Measurements from ENCODE around the gene HOXB9.

The HOXB9 gene

DNA sequence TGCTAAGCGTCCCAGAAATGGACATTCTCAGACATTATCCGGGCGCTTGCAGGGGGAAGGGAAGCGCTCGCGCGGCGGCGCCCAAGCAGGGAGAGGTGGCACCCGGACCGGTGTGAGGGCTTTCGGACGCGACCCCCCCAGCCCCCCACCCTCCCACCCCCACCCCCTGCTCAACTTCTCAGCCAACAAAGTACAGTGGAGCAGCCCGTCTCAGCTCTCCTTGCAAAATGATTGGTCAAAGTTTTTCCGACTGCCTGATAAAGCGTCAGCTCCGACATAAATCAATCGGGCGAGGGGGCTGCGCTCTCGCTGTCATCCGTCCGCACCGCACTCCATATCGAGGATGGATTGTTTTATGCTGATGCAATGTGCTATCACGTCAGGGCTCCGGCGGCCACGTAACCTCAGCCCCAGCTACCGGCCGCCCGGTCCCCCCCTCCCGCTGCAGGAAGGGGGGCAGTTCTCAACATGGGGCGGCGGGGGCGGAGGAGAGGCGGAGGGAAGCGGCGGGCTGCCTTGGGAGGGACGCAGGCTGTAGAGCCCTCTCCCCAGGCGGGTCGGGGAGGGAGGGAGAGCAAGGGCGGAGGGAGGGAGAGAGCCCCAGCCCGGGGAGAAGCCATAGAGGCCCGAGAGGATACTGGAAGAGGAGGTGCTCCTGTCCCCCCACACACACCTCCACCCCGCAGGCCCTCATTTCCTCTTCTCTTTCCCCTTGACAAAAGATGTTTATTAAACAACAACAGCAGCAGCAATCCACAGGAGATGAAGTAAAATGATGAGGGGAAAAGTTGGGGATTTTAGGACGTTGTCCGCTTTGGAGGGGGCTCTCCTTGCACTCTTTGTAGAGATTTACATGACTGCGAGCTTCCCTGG lies at the start of gene HOXB9:
Gene HOXB9, minus strand, starts transcription at position 114 of the 873 bp plus-strand sequence. Its CDS starts 89 bp downstream, at position 25.
- ATAC-seq = peak; percentile 58 to 61

DNA sequence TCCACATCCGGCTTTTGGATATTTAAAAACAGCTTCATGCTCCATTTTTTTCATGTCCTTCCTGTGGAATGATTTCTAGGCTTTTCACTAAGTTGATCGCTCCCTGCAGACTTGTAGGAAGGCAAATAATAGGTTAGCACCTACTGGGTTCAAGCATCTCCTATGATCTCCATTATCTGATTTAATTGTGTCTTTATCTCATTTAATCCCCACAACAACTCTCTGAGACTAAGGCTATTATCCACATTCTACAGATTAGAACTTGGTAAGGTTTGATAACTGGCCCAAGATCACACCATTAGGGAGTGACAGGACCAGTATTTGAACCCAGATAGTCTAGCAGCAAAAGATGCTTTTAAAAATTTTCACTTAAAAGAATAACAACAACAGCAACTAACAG lies 46.2 kb upstream of the HOXB9 start:
- no peak for ATAC-seq

DNA sequence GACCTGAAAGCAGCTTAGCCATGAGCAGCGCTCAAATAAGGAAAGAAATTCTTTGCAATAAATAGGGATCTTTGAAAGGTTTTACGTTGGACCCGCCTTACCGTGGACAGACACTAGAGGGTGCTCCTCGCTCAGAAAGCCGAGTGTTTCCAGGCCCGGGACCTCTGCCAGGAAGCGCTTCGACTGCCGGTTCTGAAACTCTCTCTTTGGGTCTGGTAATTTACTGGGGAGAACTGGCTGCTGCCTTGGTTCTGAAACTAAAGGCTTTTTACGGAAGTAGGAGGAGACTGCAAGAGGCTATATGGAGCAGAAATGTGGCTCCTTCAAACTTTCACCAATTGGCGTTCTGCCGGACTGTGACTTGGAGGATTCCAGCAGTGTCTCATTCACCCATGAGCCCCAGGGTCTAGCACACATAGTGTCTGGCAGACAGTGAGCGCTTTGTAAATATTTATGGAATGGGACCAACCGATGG lies 45.6 kb upstream of the HOXB9 start:
- ATAC-seq = peak in 1 of 2 donors; percentile 66

DNA sequence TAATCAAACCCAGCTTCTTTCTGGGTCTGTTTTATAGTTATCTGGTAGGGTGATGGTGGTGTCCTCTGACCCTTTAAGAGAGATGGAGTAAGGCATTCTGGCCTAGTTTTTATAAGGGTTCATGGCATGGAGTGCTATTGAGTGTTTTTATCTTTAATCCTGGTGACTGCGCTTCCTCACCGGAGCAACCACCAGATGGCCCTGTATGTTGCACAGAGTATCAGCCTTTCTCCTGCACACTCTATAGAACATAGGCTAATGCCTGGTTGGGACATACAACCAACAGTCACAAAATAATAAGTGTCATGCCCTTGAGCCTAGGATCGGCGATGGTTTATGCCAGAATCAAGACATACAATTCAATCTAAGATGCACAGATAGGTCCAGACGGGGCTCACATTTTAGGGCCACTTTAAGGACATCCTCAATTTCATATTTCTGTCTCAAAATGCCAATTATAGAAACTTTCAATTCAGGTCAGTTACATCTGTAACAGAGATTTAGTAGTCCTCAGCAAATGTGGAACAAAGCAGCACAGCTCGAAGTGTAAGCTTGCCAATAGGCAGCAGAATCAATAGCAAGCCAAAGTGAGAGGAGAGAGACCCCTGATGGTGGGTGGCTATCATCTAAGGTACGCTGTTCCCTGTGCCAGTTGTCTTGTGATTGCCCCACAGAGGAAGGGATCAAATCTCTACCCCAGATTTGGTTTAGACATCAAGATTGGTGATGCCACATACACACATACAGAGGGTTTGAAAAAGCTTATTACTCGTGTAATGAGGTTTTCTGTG lies 37.2 kb upstream of the HOXB9 start:
- ATAC-seq = no peak

DNA sequence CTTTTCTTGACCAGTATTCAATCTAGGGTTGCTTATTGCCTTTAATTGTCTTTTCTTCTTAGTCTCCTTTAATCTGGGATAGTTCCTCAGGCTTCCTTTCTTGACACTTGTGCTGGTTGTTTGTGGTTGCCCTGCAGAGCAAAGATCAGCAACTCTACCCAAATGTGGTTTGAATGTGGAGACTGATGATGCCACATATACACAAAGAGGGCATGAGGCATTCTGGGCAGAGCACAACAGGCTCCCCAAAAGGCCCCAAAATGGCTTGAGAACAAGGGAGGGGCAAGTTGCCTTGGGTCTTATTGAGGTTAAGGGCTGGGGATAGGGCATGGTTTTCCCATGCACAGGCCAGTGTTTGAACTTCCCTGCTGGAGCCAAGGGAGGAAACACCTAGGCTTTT lies 29.8 kb upstream of the HOXB9 start:
- ATAC-seq = no peak

DNA sequence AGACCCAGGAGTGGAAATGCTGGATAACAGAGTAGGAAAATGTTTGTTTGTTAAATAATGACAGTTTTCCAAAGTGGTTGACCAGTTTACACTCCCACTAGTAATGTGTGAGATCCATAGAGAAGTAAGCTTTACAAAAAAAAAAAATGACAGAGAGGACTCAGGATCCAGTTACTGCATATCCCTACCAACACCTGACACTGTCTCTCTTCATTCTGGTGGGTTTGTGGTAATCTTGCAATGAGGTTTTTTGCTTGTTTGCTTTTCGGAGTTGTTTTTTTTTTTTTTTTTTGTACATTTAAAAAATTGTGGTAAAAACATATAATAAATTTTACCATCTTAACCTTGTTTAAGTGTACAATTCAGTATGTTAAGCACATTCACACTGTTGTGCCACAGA lies 23.6 kb upstream of the HOXB9 start:
- no peak for ATAC-seq

DNA sequence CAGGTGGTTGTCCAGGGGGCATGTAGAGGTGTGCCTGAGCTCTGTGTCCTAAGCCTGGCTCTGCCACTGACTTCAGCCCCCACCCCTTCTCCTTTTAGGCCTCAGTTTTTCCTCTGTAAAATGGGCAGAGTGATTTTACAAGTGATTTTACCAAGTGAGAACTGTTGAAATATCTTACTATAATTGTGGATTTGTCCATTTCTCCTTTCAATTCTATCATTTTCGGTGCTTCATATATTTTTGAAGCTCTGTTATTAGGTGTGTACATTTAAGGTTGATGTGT lies 21.7 kb upstream of the HOXB9 start:
- ATAC-seq = no peak

DNA sequence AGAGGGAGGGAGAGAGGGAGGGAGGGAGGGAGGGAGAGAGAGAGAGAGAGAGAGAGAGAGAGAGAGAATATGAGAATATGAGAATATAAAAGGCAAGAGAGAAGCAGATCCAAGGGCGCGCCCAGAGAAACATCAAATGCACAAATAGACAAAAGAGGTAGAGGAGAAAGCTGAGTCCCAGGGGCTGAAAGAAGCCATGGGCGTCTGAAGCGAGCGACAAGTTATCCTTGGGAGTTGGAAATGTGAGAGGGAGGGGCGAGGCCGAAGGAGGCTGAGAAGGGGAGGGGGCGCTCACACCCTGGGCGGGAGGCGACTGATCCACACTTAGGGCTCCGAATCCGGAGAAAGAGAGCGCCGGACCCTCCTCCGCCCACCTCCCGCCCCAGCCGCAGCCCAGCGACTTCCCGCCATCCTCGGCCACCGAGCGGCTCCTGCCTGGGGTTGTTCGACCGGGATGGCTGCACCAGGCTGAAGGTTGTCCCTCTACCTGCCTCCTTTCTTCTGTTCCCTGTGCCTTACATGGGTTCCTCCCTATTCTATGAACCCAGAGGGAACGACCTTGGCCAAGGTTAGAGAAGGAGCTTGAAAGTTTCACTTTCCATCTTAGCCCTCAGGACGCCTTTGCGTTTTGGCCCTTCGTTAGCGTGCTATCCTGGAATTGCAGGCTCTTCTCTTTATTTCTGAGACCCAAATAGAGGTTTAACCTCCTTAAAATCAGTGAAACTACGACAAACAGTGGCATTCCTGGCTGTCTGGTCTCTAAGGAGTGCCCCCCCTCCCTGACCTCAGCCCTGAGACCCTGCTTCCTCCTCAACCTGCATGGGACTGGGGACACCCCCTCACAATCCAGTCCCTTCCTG lies 21.2 kb upstream of the HOXB9 start:
- ATAC-seq = peak in 1 of 2 donors; percentile 19

DNA sequence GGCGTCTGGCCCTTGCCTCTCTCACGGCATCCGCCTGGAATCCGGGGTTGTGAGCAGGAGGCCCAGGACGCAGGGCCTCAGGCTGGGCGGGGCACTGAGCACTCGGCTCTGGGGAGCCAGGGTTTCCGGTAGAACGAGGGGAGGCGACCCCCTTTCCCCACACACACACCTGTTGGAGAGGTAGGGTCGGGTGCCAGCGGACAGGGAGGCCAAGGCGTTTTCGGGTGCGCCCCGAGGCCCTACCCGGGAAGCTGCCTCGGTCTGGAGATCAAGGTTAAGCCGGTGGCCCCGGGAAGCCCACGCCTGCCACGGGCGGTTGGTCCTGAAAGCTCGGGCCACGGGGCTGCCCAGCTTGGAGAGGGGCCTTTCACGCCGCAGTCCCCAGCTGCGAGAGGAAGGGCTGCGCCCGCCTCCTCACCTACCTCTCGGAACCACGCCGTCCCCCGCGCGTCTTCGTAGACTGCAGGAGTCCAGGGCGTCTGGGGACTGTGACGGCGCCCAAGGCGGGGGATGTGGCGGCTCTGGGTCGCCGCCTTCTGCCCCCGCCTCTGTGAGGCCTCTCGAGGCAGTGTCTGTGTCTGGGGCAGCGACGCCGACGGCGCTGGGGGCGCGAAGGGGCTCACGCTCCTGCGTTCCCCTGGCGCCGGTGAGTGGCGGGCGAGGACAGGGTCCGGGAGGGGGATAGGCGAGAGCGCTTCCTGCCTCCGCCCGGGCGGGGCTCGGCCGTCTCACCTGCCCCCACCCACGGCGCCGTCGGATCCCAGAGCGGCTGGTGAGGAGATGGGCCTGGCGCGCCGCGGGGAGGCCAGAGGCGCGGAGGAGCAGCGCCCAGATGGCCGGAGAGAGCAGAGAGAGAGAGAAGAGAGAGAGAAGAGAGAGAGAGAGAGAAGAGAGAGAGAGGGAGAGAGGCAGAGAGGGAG lies 20.3 kb upstream of the HOXB9 start:
- peak; percentile 49 to 67 for ATAC-seq

DNA sequence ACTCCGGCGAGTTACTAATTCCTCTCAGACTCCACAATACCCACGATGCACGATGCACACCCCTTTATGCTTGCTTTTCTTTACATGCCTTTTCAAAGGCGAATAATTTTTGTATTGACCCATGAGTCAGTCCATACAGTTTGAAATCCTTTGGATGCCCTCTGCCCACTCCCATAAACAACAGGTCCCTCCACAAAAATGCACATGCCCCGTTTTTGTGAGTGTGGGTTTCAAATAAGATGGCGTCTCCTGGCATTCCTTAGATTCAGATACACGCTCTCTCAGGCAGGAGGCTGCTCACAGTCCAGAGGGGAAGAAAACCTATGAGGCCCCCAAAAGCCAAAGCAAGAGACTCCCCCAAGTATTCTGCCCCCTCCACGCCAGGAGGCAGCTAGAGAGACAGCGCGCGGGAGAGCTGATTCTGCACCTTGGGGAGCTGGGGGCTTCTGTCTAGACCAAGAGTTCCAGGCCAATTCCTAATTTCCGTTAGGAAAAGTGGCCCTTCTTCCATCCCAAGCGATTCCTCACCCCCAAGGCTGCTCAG lies 19.6 kb upstream of the HOXB9 start:
- no peak for ATAC-seq

DNA sequence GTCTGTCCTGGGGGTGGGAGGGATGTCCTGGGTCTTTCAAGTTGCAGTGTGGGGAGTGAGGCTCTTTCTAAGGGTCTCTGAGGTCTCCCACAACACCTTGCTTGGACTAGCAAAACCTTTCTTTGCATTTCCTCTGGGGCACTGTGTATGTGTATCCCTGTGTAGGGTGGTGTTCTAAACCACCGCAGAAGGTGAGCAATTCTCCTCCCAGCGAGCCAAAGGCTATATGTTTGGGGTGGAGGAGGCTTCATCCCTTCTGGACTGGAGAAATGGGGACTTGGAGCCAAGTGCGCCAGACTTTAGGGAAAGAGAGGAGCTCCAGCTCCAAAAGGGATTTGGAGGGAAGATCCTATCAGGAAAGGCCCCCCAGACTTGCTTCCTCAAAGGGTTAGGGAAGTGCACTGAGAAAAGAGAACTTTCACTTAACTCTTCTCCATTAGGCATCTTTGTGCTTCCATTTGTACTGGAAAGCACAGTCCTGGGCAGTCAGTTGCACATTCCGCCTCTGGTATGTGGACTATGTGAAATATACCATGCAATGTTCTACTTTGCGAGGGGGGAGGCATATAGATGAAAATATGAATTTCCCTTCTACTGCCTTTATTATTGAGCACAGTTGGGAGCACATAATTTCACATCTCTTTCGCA lies 18.9 kb upstream of the HOXB9 start:
- ATAC-seq = no peak

DNA sequence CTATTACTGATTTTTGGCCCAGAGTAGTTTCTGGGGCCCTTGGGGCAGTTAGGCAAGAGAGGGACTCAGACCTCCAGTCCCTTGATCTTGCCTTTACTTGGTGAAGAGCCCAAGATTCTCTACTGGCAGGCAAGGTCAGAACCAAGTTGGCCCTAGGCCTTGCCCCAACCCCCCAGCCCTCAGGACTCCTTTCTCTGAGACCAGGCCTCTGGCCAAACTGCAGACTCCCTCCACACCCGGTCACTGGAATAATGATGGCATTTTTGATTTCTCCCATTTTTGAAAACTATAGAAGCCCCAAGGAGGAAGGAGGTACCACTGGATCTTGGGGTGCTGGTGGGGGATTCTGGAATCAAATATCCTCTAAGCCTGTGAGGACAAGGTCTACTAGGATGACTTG lies 18.0 kb upstream of the HOXB9 start:
- no peak for ATAC-seq

DNA sequence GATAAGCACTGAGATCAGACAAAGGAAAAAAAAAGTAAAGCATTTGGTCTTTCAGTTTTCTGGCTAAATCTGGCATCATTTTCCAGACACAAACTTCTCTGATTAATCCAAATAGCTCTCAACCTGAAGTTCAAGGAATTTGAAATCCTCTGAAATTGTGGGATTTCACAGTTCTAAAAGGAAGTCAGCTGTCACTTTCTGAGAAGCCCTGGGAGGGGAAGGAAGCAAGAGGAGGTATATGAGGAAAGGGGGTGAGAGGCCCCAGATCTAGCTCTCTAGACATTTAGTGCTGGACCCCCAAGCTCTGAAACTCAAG lies 17.5 kb upstream of the HOXB9 start:
- no peak for ATAC-seq

DNA sequence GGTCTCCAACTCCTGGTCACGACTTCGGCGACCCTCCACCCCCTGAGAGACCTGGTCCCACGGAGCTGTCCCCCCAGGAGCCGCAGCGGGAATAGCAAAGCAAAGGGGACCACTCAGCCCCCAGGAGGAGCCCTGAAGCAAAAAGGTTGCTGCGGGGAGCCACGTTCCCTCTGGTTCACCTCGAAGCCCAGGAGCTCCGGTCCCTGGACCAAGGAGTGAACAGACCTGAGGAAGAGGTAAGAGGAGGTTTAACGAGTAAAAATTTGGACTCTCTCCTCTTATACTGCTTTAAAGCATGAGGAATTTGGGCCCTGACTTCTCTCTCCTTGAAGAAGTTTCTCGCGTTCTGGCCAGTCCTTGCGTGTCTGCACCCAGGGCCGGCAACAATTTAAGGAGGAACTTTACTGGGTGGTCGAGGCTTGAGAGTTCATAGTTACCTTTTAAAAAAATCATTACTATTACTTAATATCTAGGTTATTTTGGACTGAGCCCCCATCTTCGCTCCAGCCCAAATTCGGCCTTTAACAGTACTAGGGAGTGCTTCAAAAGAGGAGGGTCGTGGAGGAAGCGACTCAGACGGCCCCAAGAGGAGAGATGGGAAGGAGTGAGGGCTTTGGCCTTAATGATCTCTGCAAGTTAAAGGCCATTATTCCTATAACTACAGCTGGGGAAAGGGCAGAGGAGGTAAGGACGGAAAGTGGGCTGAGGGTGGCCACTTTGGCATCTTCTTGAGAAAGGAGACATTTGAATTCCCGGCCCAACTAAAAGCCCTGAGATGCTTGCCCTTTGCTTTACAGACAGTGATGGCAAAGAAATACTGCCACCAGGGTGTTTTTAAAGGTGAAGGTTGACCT lies 16.9 kb upstream of the HOXB9 start:
- no peak for ATAC-seq

DNA sequence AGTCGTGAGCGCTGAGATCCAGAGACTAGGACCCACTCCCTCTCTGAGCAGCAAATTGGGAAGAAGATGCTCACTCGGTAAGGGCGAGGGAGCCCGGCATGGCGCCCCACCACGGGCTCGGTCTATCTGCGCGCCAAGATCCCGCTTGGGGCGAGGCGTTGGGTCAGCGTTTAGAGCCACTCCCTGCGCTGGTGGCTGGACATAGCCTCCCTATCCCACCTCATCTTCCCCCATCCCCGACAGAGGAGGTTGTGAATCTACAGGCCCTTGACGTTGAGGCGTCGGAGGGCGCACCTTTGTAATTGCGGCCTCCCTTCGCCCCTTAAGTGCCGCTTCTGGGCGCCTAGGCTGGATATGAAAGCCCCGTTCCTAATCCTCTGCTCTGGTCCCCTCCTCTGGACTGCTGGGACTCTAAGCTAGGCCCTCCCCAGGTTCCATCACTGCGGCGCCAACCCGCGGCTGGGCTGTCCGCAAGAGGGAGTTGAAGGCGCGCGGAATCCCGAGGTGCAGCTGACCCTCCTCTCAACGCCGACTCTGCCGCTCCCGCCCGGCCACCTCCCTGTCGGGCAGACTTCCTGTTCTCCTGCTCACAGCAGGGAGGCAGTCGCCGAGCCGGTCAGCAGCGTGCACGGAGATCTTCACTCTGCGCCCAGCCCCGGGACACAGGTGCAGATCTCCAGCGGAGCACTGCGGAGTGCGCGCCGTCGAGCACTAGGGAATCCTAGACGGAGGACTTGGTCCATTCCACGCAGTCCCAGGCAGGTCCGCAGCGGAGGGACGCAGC lies 16.1 kb upstream of the HOXB9 start:
- no peak for ATAC-seq

DNA sequence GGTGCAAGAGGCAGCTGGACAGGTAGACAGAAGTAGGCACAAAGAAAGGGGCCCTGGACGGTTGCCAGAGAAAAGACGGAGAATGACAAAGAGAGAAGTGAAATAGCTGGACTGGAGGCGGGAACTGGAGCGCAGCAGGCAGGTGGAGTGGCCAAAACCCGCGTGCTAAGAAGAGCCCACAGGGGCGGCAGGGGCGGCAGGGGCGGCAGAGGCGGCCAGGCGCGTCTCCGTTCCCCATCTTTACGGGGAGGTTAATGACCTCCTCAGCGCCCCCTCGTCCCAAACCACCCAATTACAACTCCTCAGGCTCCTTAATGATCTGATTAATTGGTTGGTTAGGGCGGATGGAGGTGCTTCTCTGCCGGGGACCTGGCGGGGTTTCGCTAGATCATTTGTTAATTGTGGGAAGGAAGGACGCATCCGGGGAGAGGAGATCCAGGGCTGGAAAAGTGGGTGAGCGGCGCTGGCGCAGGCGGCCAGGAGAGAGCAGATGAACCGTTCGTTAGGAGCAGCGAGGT lies 15.4 kb upstream of the HOXB9 start:
- ATAC-seq = no peak

DNA sequence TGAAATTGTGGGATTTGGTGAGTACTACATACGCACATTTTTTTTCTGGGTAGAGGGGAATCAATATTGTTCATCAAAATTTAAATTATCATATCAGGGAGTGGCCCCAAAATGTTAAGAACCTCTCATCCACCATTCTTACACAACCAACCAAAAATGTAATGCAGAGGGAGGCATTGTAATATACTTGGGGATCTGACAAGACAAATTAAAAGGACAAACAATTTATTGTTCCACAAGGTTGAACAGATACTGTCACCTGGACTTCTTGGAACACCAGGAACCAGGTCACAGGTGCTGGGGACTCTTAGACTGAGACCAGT lies 14.7 kb upstream of the HOXB9 start:
- no peak for ATAC-seq

DNA sequence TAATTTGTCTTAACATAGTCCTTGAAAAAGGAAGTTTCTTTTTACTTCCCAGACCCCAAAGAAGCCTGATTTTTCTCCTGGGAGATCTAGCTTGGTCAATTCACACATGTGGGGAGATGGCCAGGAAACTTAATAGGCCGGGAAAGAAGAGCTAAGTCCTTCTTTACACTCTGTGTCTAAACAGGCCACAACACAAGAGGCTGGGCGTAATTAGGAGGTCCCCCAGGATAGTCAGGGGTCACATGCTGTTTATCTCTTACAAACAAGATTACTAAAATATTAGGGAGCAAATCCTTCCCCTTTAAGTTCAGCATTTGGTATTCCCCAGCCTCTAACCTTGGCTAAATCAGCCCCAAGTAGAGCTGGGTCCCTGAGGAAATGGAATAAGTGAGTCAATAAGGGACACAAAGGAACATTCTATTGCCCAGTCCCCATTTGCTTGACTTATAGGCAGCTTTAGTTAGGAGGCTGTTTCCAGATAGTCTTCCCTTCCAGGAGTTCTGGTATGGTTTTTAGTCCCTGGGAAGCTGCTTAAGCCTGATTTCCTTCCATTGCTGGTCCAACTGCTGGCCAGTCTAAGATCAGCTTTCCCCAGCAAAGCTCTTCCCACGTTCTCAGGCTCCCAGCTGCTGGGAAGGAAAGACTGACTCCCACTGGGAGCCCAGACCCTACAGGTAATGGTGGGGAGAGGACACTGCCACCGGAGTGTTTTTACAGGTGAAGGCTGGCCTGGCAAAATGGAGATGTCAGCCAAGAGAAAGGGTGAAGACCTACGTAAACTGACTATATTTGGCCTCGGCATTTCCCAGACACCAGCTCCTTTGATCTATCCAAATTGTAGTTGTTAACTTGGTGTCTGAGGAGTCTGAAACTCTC lies 14.1 kb upstream of the HOXB9 start:
- no peak for ATAC-seq
